Suppressor macrophage (primary cell): ENCODE results near the gene DNLZ.

Source experiments
- DNase-seq, 4 experiments: peaks; one replicate each; pipeline ENCODE4 v3.0.0-alpha.2; 2020 to 2022

The DNLZ gene

DNA sequence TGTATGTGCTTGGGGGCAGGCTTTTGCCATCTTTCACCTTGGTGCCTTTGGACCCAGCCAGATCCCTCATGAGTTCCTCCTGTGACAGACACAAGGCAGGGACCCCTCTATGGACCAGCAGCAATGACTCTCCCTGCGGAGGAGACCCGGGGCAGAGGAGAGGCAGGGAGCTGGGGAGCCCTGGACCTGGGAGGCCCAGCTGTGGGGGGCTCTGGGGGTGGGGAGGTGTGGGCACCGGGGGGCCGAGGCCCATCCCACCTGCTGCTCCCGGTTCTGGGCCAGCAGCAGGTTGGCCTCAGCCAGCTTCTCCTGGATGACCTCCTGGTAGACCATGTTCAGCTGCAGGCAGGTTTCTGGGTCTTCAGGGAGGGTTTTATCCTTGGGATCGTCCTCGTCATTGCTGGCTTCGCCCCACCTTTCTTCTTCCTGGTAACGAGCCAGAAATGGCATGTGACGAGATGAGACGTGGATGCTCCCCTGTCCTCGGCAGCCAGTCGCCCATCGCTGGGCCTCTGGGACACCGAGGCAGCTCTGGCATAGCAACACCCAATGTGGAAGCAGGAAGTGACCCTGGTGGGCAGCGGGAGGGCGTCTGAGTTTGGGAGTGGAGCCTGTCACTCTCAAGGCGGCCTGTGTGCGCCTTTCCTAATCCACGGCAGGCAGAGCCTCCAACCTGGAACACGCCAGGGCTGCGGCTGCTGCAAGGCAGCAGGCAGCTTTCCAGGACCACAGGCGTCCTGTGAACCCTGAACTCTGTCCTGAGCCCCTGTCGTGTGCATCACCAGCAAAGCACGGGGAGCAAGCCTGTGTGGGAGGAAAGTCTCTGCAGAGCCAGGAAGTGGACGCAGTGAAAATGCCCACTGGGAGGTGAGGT lies 32.0 kb upstream of the DNLZ start:
- DNase-seq, result no peak

- no peak for DNase-seq
Observed at GRCh38 chr9:136395020-136395340, 31.4 kb upstream of the DNLZ start.

DNA sequence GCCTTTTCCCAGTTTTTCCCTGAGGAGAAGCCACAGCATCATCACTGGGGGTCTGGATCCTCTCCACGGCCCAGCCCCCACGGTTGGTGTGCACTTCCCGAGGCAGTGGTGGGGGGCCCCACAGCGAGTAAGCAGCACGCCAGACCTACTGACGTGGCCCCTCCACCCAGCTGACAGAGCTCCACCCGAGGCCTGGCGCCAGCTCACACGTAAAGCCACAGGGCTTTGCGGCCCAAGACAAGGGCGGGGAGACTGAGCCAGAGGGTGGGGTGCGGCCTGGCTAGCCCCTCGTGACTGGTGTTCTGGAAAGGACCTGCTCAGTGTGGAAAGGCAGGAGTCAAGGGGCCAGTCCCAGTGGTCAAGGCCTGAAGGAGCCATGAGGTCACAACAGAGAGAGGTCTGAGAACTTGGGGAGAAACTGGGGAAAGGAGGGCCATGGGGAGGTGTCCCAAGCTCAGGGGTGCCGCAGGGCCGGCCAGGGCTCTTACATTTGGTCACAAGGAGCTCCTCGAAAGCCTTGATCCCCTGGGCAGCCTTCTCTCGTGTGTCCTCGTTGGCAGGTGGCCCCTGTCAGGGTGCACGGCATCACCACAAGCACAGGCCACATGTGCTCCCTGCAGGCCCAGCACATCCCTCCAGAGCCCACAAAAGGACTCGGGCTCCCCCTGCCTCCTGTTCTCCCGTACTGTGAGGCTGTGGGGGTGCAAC lies 30.9 kb upstream of the DNLZ start:
- DNase-seq, result no peak

- no peak for DNase-seq
Observed at GRCh38 chr9:136393531-136393930, 30.0 kb upstream of the DNLZ start.

- DNase-seq, result no peak
Observed at GRCh38 chr9:136392538-136393449, 29.2 kb upstream of the DNLZ start.

DNA sequence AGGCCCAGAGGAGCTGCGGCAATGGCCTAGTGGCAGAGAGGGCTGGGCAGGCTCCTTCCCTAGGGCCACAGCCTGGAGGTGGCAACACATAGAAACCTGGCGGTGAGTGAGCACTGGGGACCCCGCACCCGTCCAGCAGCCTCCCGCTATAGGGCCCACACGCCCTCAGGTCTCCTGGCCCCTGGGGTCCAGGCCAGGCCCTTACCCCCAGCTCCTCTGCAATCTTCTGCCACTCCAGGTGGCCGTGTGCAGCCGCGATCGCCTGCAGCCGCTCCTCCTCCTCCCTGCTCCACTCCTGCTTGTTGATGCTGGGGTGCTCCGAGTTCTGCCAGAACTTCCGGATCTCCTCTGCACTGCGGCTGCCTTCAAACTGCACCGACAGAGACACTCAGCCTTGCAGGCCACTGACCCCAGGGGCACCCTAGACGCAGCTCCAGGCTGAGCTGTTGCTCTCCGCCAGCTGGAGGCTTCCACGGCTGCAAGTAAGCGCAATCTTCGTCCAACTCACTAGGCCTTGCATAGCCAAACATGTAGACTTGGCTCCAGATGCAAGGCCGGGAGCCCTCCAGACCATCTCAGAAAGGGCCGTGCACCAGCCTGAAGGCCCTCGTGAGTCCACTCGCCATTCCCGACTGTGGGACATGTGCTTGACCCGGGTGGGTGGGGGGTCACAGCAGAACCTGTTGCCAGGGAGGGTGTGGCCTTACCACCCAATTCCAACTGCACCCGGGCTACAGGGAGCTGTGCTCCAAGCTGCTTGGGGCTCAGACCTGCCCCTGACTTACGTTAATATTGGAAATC lies 28.4 kb upstream of the DNLZ start:
- DNase-seq, result no peak

GRCh38 chr9:136389396-136389795 lies 25.9 kb upstream of the DNLZ start:
- DNase-seq, result no peak

GRCh38 chr9:136387217-136387616 lies 23.7 kb upstream of the DNLZ start:
- DNase-seq, result no peak

- peak; percentile 25 to 50 (median 45) for DNase-seq
Observed at GRCh38 chr9:136386018-136386417, 22.5 kb upstream of the DNLZ start.

- DNase-seq, result no peak
Observed at GRCh38 chr9:136385015-136385414, 21.5 kb upstream of the DNLZ start.

DNA sequence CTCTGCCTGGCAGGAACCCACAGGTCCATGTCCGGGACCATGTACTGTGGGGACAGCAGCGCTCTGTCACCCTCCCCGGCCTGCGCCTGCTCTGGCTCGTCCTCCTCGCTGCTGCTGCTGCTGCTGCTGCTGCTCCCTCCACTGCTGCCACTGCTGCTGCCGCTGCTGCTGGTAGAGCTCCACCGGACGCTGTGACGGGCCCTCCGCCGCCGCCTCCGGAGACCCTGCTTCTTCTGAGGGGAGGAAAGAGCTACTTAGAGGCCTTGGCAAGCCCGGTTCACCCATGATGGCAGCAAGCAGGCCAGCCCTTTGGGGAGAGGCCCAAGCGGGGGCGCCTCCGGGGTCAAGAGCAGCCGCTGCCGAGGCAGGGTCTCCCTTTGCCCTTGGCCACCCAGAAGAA lies 19.9 kb upstream of the DNLZ start:
- DNase-seq, result no peak

DNA sequence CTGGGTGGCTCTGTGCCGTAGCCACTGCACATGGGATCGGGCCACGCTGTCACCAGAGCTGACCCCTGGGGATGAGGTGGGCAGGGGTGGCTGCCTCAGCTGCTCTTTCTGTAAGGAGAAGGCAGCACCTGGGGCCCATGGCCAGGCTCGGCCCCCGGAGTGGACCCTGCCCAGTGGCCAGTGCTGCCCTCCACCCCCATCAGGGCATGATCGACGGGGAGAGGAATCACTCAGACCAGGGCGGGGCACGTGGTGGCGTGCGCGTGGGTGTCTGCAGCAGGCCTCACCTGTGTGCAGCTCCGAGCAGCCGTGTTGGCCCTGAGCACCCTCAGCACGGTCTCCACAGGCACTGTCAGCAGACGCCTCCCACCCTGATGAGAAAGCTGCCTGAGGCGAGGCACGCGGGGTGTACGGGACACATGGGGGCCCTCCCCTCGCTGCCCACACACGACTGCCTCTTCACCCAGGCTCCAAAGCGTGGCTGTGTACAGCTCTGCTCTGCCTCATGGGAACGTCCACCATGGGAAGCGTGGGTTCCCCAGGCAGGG lies 18.5 kb upstream of the DNLZ start:
- DNase-seq, result no peak

DNA sequence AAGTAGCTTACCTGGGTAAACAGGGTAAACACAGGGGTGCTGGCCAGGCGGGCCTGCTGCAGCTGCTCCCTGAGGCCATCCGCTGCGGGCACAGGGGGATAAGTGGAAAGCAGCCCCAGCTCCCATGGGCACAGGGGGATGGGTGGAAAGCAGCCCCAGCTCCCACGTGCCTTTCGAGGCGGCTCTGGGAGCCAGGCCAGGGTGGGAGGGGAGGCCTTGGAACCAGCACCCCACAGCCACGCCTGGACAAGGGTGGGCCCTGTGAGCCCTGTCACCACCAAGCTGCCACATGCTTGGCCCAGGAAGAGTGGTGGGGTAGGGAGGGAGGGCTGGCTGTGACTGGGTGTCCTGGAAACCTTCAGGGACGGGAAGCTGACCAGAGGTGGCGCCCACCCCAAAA lies 17.8 kb upstream of the DNLZ start:
- no peak for DNase-seq

GRCh38 chr9:136380381-136380780 lies 16.8 kb upstream of the DNLZ start:
- DNase-seq, result no peak

- DNase-seq, result no peak
Observed at GRCh38 chr9:136379891-136380290, 16.3 kb upstream of the DNLZ start.

GRCh38 chr9:136379401-136379800 lies 15.9 kb upstream of the DNLZ start:
- DNase-seq, result no peak

- no peak for DNase-seq
Observed at GRCh38 chr9:136379003-136379287, 15.4 kb upstream of the DNLZ start.

DNA sequence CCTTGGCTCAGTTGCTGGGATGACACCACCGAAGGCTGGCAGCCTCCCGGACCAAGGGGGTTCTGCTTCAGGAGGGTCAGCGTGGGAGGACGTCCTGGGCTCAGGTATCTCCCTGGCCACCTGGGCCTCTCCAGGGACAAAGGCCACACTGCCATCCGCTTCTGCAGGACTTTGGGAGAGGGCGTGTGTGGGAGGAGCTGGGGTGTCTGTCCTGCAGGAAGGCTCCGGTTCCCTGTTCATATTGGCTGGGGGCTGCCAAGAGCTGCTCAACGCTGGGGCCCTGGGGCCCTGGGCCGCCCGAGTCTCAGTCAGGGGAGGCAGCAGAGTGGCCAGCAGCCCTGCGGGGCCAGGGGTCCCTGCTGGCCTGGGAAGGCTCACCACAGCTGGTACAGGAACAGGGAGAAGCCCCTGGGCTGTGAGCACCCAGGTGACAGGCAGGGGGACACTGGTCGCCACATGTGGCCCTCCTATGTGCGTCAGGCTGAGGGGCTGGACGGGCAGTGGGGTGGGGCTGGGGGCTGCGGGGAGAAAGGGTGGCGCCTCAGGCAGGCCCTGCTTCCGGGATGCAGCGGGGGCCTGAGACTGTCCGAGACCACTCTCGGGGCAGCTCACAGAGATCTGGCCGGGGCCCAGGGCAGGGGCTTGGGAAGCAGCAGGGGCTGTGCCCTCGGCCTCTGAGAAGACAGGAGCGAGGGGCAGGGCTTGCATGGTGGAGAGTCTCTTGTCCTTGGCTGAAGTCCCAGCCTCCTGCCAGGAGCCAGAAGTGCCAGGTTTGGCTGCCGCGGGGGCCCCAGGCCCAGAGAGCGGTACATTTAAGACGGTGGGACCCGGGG lies 14.8 kb upstream of the DNLZ start:
- DNase-seq, result no peak

DNA sequence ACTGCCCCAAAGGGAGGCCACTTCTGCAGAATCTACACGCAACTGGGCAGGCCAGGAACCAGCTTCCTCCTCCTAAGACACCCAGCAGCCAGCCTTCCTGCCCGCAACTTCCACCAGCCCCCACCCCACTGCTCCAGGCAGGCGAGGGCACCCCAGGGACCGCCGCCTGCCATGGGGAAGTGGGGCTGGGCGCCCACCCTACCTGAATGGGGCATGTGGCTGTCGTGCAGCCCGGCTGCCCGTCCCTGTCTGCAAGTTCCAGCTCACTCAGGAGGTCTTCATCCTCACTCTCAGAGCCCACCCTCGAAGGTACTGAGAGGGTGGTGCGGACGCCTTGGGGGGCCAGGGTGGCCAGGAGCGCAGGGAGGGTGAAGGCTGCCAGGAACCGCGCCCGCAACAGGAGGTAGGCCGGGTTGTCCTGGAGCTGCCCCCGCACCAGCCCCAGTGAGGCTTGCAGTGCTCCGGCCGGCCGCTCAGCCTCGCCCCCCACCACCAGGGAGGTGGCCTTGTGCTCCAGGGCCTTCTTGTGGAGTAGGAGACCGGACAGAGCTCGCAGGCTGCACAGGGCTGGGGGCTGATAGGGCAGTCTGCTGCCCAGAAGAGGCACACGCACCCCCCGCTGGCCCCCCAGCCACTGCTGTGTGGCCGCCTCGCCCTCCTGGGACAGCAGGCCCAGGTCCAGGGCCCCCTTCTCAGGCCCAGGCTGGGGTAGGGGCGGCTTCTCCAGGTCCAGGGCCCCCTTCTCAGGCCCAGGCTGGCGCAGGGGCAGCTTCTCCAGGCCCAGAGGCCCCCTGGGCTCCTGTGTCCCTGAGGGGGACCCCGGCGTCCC lies 14.0 kb upstream of the DNLZ start:
- DNase-seq, result peak; percentile 43 to 81 (median 69)

DNA sequence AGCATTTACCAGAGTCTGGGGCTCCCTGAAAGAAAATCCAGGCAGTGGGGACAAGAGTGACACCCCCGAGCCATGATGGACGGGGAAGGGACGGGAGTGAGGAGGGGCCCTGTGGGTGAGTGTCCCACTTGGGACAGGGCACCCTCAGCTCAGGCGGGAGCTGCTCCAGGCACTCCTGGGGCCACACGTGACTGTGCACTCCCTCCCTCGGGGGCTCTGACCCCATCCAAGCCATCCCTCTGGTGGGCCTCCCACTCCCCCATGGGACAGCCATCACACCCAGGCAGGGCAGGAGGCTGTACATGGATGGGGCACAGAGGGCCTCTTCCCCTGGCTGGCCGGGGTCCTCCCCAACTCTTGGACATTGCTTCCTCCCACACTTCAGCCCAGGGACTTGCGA lies 12.9 kb upstream of the DNLZ start:
- DNase-seq, result no peak
